Osteoblast (primary cell): ENCODE data around the gene BRD7. TPM values are rescaled to one million over a fixed set of nuclear protein-coding genes. Genes with fewer than 3 reads are reported as not detected.
A peak's percentile ranks its signal among the peaks of the same experiment; 100 is the strongest.

Experiments used
- DNase-seq: peaks from one replicate; pipeline ENCODE4 v3.0.0; 2011; ENCODE audit warnings: low spot score, mixed read lengths; ENCODE audit not compliant: insufficient read length; ENCODE audit errors: missing footprints
- H2AFZ ChIP-seq: 2 replicates; pipeline ENCODE4 v1.6.0; 2011; ENCODE audit warnings: mild to moderate bottlenecking, low read length
- H3K27ac ChIP-seq: 2 replicates; pipeline ENCODE4 v1.5.1; 2011; ENCODE audit warnings: mild to moderate bottlenecking, low read depth, low read length, moderate library complexity
- H3K27me3 ChIP-seq: 2 replicates; pipeline ENCODE4 v1.6.0; 2012; ENCODE audit warnings: mild to moderate bottlenecking, control low read depth, inconsistent platforms, low read length, moderate library complexity; ENCODE audit not compliant: insufficient read depth
- H3K36me3 ChIP-seq: 2 replicates; pipeline ENCODE4 v1.5.1; 2011; ENCODE audit warnings: mild to moderate bottlenecking, low read length, control low read depth, moderate library complexity; ENCODE audit not compliant: insufficient read depth
- H3K4me1 ChIP-seq: 2 replicates; pipeline ENCODE4 v1.5.1; 2011; ENCODE audit warnings: mild to moderate bottlenecking, low read length, control low read depth, moderate library complexity; ENCODE audit not compliant: insufficient read depth
- H3K4me2 ChIP-seq: 2 replicates; pipeline ENCODE4 v1.6.0; 2011; ENCODE audit warnings: mild to moderate bottlenecking, low read length; ENCODE audit not compliant: insufficient read depth
- H3K4me3 ChIP-seq: fragments of 200-600 bp; sonication (generic); 3 replicates; pipeline ENCODE4 v1.5.1; 2012; ENCODE audit warnings: mild to moderate bottlenecking, low read length, inconsistent platforms; ENCODE audit not compliant: insufficient read depth
- H3K79me2 ChIP-seq: 2 replicates; pipeline ENCODE4 v1.6.0; 2012; ENCODE audit warnings: mild to moderate bottlenecking, low read length, control low read depth, inconsistent platforms; ENCODE audit not compliant: insufficient read depth
- H3K9me3 ChIP-seq: 2 replicates; pipeline ENCODE4 v1.5.1; 2011; ENCODE audit warnings: low read depth, low read length, control low read depth
- H4K20me1 ChIP-seq: 2 replicates; pipeline ENCODE4 v1.6.0; 2012; ENCODE audit warnings: mild to moderate bottlenecking, low read length, control low read depth; ENCODE audit not compliant: insufficient read depth
- total RNA-seq: library from RNA; depleted of rRNA; stranded (reverse); fragments of >200 nt; gene quantifications from 2 replicates; pipeline ENCODE4 v1.2.3, GENCODE V29; 2012
- TF ChIP-seq, protein P1 (sequence below): IDR thresholded peaks from 2 replicates; pipeline ENCODE4 v1.5.1; 2011; ENCODE audit warnings: mild to moderate bottlenecking, low read depth, low read length, moderate library complexity; ENCODE audit errors: extremely low read depth

BRD7 gene
- total RNA-seq: 22.8 and 30.6 TPM in 2 replicates

DNA sequence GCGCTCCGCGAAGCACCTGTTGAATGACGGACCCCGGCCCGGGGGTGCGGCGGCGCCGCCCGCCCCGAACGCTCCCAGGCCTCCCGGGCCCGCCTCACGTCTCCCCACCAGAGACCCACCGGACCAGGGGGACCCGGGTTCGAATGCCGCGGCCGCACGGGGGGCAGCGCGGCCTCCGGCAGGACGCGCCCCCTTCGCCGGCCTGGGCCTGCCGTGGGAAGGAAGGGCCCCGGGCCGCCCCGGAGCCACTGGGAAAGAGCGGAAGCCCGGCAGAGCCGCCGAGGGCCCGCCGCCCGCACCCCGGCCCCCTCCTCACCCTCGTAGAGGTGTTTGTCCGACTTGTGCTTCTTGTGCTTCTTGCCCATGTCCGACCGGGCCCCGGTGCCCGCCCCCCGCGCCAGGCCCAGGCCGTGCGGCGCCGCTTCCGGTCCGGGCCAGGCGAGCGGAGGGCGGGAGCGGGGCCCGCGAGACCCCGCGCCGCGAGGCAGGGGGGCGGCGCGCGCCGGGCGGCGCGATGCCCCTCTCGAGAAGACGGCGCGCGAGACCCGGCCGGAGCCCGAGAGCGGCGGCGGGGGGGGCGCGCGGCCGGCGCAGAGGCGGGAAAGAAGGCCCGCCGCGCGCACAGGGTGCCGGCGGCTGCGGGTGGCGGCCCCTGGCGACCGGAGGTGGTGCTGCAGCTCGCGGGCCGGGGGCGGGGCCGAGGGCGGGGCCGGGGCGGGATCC is at the start of gene BRD7:
TSS of gene BRD7 (minus strand) at position 579 of the 723 bp plus-strand sequence. CDS start at position 365, 214 bp downstream.
- H3K27ac ChIP-seq: peak within 1 kb of the TSS; percentile 47
- TF ChIP-seq, protein P1, sequence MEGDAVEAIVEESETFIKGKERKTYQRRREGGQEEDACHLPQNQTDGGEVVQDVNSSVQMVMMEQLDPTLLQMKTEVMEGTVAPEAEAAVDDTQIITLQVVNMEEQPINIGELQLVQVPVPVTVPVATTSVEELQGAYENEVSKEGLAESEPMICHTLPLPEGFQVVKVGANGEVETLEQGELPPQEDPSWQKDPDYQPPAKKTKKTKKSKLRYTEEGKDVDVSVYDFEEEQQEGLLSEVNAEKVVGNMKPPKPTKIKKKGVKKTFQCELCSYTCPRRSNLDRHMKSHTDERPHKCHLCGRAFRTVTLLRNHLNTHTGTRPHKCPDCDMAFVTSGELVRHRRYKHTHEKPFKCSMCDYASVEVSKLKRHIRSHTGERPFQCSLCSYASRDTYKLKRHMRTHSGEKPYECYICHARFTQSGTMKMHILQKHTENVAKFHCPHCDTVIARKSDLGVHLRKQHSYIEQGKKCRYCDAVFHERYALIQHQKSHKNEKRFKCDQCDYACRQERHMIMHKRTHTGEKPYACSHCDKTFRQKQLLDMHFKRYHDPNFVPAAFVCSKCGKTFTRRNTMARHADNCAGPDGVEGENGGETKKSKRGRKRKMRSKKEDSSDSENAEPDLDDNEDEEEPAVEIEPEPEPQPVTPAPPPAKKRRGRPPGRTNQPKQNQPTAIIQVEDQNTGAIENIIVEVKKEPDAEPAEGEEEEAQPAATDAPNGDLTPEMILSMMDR: no peak
- H4K20me1 ChIP-seq: peaks cover 10% of the 10 kb centered on the region

GRCh38 chr16:50416388-50416787 is 47.6 kb upstream of the BRD7 start:
- Histone ChIP-seq H3K4me3 (no peak overlapping the region), H2AFZ (no peak overlapping the region), H3K4me1 (no peaks in the 10 kb centered on the region), H3K27ac (no peak overlapping the region), H4K20me1 (no peaks in the 10 kb centered on the region), H3K36me3 (no peaks in the 10 kb centered on the region), H3K79me2 (no peaks in the 10 kb centered on the region), H3K4me2 (no peak overlapping the region), H3K9me3 (no peaks in the 10 kb centered on the region), H3K27me3 (no peaks in the 10 kb centered on the region)
- TF ChIP-seq, protein P1: no peak
- no peak for DNase-seq

More for the DNA sequence above, at the start of gene BRD7:
- Histone ChIP-seq H3K36me3 (peaks cover 12% of the 10 kb centered on the region), H3K4me2 (peak within 1 kb of the TSS; percentile 91), H3K4me3 (peak within 1 kb of the TSS; percentile 79), H3K79me2 (peaks cover 47% of the 10 kb centered on the region), H2AFZ (peak within 1 kb of the TSS; percentile 98), H3K4me1 (peaks cover 16% of the 10 kb centered on the region), H3K27me3 (no peaks in the 10 kb centered on the region), H3K9me3 (no peaks in the 10 kb centered on the region)
- peak; percentile 98 for DNase-seq

DNA sequence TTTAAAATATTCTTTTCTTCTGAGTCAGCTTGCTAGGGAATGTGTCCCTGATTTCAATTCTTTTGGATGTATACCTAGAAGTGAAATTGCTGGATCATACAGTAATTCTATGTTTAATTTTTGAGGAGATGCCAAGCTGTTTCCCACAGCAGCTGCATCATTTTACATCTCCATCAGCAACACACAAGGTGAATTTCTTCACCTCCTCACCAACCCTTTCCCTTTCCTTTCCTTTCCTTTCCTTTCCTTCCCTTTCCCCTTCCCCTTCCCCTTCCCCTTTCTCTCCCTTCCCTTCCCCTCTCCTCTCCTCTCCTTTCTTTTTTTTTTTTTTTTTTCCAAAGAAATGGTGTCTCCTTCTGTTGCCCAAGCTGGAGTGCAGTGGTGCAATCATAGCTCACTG is 45.4 kb upstream of the BRD7 start:
- H3K4me1 ChIP-seq: no peaks in the 10 kb centered on the region
- no peak overlapping the region for H2AFZ ChIP-seq
- H3K27ac ChIP-seq: no peak overlapping the region
- no peak overlapping the region for H3K4me2 ChIP-seq
- no peaks in the 10 kb centered on the region for H3K36me3 ChIP-seq
- TF ChIP-seq, protein P1: no peak
- H3K79me2 ChIP-seq: no peaks in the 10 kb centered on the region
- H3K4me3 ChIP-seq: no peak overlapping the region
- H3K9me3 ChIP-seq: no peaks in the 10 kb centered on the region
- DNase-seq: no peak
- no peaks in the 10 kb centered on the region for H4K20me1 ChIP-seq
- no peaks in the 10 kb centered on the region for H3K27me3 ChIP-seq

- Histone ChIP-seq H3K36me3 (no peaks in the 10 kb centered on the region), H2AFZ (no peak overlapping the region), H3K27ac (no peak overlapping the region), H3K27me3 (no peaks in the 10 kb centered on the region), H3K4me1 (no peaks in the 10 kb centered on the region), H3K9me3 (no peaks in the 10 kb centered on the region), H3K79me2 (no peaks in the 10 kb centered on the region), H3K4me2 (no peak overlapping the region), H3K4me3 (no peak overlapping the region), H4K20me1 (no peaks in the 10 kb centered on the region)
- DNase-seq: no peak
- TF ChIP-seq, protein P1: no peak
Measured at GRCh38 chr16:50411034-50411433, 42.2 kb upstream of the BRD7 start.
